IMR-90 (cell line): ENCODE results near the gene DNAH8. TPM values are rescaled to one million over a fixed set of nuclear protein-coding genes. Genes with fewer than 3 reads are reported as not detected.

Experiments
- ATAC-seq: fragments of 200-7000 bp; cut with Tn5 transposase; 2 replicates; pipeline ENCODE4 v1.9.1; 2020; ENCODE audit warnings: low read depth, mild to moderate bottlenecking, moderate library complexity
- BruUV-seq: library from RNA; stranded (reverse); fragments of 400-500 nt; replicated peaks from 2 replicates; lab custom pipeline; 2021; lab: Mats Ljungman, UMichigan
- CTCF ChIA-PET: fragments of 300-600 bp; formaldehyde crosslinking; extraction: SDS; loops from one replicate; lab custom pipeline; 2021; ENCODE audit warnings: antibody characterized with exemption; lab: Yijun Ruan, JAX
- POLR2A ChIA-PET: fragments of 300-600 bp; sonication (Branson Sonifier 250); formaldehyde crosslinking; loops from one replicate; lab custom pipeline; 2022; ENCODE audit warnings: antibody characterized with exemption; ENCODE audit not compliant: unreplicated experiment; lab: Charles Lee
- DNase-seq: peaks from one replicate; pipeline ENCODE4 v3.0.0; 2013
- H2AFZ ChIP-seq: replicated peaks from 2 replicates; pipeline ENCODE3; 2013; ENCODE audit warnings: low read length, mild to moderate bottlenecking; ENCODE audit not compliant: poor library complexity
- H2AK5ac ChIP-seq: 2 replicates; pipeline ENCODE4 v1.6.1; 2013; ENCODE audit warnings: low read depth, low read length, inconsistent platforms
- H2AK9ac ChIP-seq: replicated peaks from 2 replicates; pipeline ENCODE3; 2013; ENCODE audit warnings: mild to moderate bottlenecking, low read depth, low read length, moderate library complexity; ENCODE audit not compliant: poor library complexity
- H2BK120ac ChIP-seq: 2 replicates; pipeline ENCODE4 v1.6.1; 2013; ENCODE audit warnings: low read depth, low read length, inconsistent platforms
- H2BK15ac ChIP-seq: 3 replicates; pipeline ENCODE4 v1.6.1; 2013; ENCODE audit warnings: low read depth, low read length, inconsistent platforms
- H2BK20ac ChIP-seq: 2 replicates; pipeline ENCODE4 v1.6.1; 2013; ENCODE audit warnings: low read depth, mild to moderate bottlenecking, inconsistent platforms, low read length, moderate library complexity
- H2BK5ac ChIP-seq: 2 replicates; pipeline ENCODE4 v1.6.1; 2013; ENCODE audit warnings: mild to moderate bottlenecking, low read depth, low read length, inconsistent platforms; ENCODE audit not compliant: poor library complexity, severe bottlenecking
- H3K14ac ChIP-seq: replicated peaks from 2 replicates; pipeline ENCODE4 v1.6.1; 2013; ENCODE audit warnings: low read depth, low read length, inconsistent platforms
- H3K18ac ChIP-seq: 2 replicates; pipeline ENCODE4 v1.6.1; 2013; ENCODE audit warnings: low read depth, low read length, control low read depth
- H3K23ac ChIP-seq: 2 replicates; pipeline ENCODE4 v1.6.1; 2013; ENCODE audit warnings: low read depth, low read length, inconsistent platforms
- H3K27ac ChIP-seq: 2 replicates; pipeline ENCODE4 v1.5.1; 2013; ENCODE audit warnings: mild to moderate bottlenecking, control low read depth, low read length; ENCODE audit not compliant: insufficient read depth
- H3K27me3 ChIP-seq: 2 replicates; pipeline ENCODE4 v1.6.1; 2013; ENCODE audit warnings: low read length; ENCODE audit not compliant: control insufficient read depth, insufficient read depth
- H3K36me3 ChIP-seq: 2 replicates; pipeline ENCODE4 v1.6.1; 2013; ENCODE audit warnings: low read length, mixed read lengths; ENCODE audit not compliant: control insufficient read depth, insufficient read depth
- H3K4ac ChIP-seq: 2 replicates; pipeline ENCODE4 v1.6.1; 2013; ENCODE audit warnings: low read depth, low read length, inconsistent platforms
- H3K4me1 ChIP-seq: 2 replicates; pipeline ENCODE4 v1.6.1; 2013; ENCODE audit warnings: low read length, mixed read lengths; ENCODE audit not compliant: control insufficient read depth, insufficient read depth
- H3K4me2 ChIP-seq: 2 replicates; pipeline ENCODE4 v1.6.1; 2013; ENCODE audit warnings: low read depth, mild to moderate bottlenecking, control low read depth, low read length, moderate library complexity
- H3K4me3 ChIP-seq: 2 replicates; pipeline ENCODE4 v1.5.1; 2013; ENCODE audit warnings: low read depth, mild to moderate bottlenecking, control low read depth, low read length, moderate library complexity; ENCODE audit not compliant: insufficient read depth
- H3K56ac ChIP-seq: 2 replicates; pipeline ENCODE4 v1.6.1; 2013; ENCODE audit warnings: low read length, inconsistent platforms; ENCODE audit not compliant: insufficient read depth; ENCODE audit errors: extremely low read depth
- H3K79me1 ChIP-seq, 2 experiments: 2 replicates each; pipeline ENCODE4 v1.6.1; 2013; ENCODE audit warnings: low read length in 2 of 2, inconsistent platforms in 1 of 2, low read depth in 1 of 2
- H3K9ac ChIP-seq: 2 replicates; pipeline ENCODE4 v1.6.1; 2013; ENCODE audit warnings: low read depth, low read length, control low read depth
- H3K9me1 ChIP-seq: 2 replicates; pipeline ENCODE4 v1.6.1; 2013; ENCODE audit warnings: low read length, inconsistent platforms; ENCODE audit not compliant: insufficient read depth
- H3K9me3 ChIP-seq: 2 replicates; pipeline ENCODE4 v1.6.1; 2013; ENCODE audit warnings: low read length; ENCODE audit not compliant: control insufficient read depth, insufficient read depth
- H4K20me1 ChIP-seq: 2 replicates; pipeline ENCODE4 v1.6.1; 2013; ENCODE audit warnings: low read length, inconsistent platforms; ENCODE audit not compliant: insufficient read depth
- H4K5ac ChIP-seq: 2 replicates; pipeline ENCODE4 v1.6.1; 2013; ENCODE audit warnings: mild to moderate bottlenecking, low read depth, low read length, control low read depth
- H4K8ac ChIP-seq, 2 experiments: 2 replicates each; pipeline ENCODE4 v1.6.1; 2013; ENCODE audit warnings: low read depth in 2 of 2, low read length in 2 of 2, control low read depth in 1 of 2, inconsistent platforms in 1 of 2
- H4K91ac ChIP-seq: 2 replicates; pipeline ENCODE4 v1.6.1; 2013; ENCODE audit warnings: low read depth, low read length, inconsistent platforms; ENCODE audit not compliant: insufficient read depth
- MAZ ChIP-seq: IDR thresholded peaks from 2 replicates; pipeline ENCODE4 v1.6.1; 2012; ENCODE audit warnings: low read depth, mild to moderate bottlenecking, low read length, improper control_type of control experiment, moderate library complexity, borderline replicate concordance
- WGBS, 2 experiments: methylation state at CpG; one replicate each; pipeline versions ENCODE4 v1.1.5 to v1.1.7; 2013; ENCODE audit warnings: missing lambda C conversion rate in 2 of 2; ENCODE audit not compliant: insufficient read length in 1 of 2; ENCODE audit errors: extremely low coverage in 2 of 2; 5-methylcytosine and 5-hydroxymethylcytosine counted together
- dilution Hi-C: fragments of 300-500 bp; cut with HindIII; formaldehyde crosslinking; loops from one replicate; pipeline ENCODE4 v1.14.3; 2018; ENCODE audit warnings: low sequenced_read_pairs; ENCODE audit not compliant: unreplicated experiment
- in situ Hi-C: fragments of 300-500 bp; cut with MboI; formaldehyde crosslinking; loops from 3 replicates; pipeline ENCODE4 v1.14.3; 2019; ENCODE audit warnings: low sequenced_read_pairs, inconsistent platforms, mixed read lengths
- intact Hi-C: fragments of 100-400 bp; cut with micrococcal nuclease; formaldehyde crosslinking; loops from 2 replicates; pipeline ENCODE4 v1.10.0; 2022
- polyA plus RNA-seq, 3 experiments: library from polyadenylated mRNA; depleted of rRNA; stranded (reverse); fragments of >200 nt; gene quantifications; 2 replicates each; pipeline ENCODE4 v1.2.3, GENCODE V29; 2012; ENCODE audit warnings: low replicate concordance in 1 of 3
- total RNA-seq: library from RNA; depleted of rRNA; stranded (reverse); fragments of >200 nt; gene quantifications from 2 replicates; pipeline ENCODE4 v1.2.3, GENCODE V29; 2012

DNAH8 gene
- total and polyA plus RNA-seq, 2 of the 4 experiments (the other 2 are of a cell fraction): not detected

GRCh38 chr6:38722038-38722437, 6.9 kb downstream of the DNAH8 start:
- ChIA-PET POLR2A (no interaction called here), CTCF (no interaction called here)
- H3K79me1 ChIP-seq: no peaks in the 10 kb centered on the region
- no peak overlapping the region for H3K23ac ChIP-seq
- no peak overlapping the region for H3K14ac ChIP-seq
- DNase-seq (no peak), ATAC-seq (no peak)
- no peak overlapping the region for H2AK9ac ChIP-seq
- no peak overlapping the region for H3K4ac ChIP-seq
- no peak overlapping the region for H2BK15ac ChIP-seq
- no peak overlapping the region for H3K27ac ChIP-seq
- no TSS peak for BruUV-seq
- H2AK5ac ChIP-seq: no peak overlapping the region
- in situ Hi-C loops: no loop called here
- no peak overlapping the region for H2BK5ac ChIP-seq
- no peak for TF ChIP-seq MAZ
- no peak overlapping the region for H3K4me3 ChIP-seq
- no peak overlapping the region for H2BK20ac ChIP-seq
- no peaks in the 10 kb centered on the region for H3K9me3 ChIP-seq
- no CpG with 5 or more reads among the region's 3 CpGs for WGBS, 2 experiments
- H3K27me3 ChIP-seq: peaks cover 8% of the 10 kb centered on the region
- intact Hi-C loops: no loop called here
- H2BK120ac ChIP-seq: no peak overlapping the region
- no peaks in the 10 kb centered on the region for H3K36me3 ChIP-seq
- H3K9ac ChIP-seq: no peak overlapping the region
- no peak overlapping the region for H4K8ac ChIP-seq
- H4K20me1 ChIP-seq: no peaks in the 10 kb centered on the region
- dilution Hi-C loops: no loop called here
- H4K91ac ChIP-seq: no peak overlapping the region
- no peaks in the 10 kb centered on the region for H3K9me1 ChIP-seq
- no peak overlapping the region for H3K56ac ChIP-seq
- no peak overlapping the region for H3K18ac ChIP-seq
- H2AFZ ChIP-seq: no peak overlapping the region
- H4K5ac ChIP-seq: no peak overlapping the region
- H3K4me2 ChIP-seq: no peak overlapping the region
- no peaks in the 10 kb centered on the region for H3K4me1 ChIP-seq
